ENCODE measurements around the gene RALY.

RALY gene

DNA sequence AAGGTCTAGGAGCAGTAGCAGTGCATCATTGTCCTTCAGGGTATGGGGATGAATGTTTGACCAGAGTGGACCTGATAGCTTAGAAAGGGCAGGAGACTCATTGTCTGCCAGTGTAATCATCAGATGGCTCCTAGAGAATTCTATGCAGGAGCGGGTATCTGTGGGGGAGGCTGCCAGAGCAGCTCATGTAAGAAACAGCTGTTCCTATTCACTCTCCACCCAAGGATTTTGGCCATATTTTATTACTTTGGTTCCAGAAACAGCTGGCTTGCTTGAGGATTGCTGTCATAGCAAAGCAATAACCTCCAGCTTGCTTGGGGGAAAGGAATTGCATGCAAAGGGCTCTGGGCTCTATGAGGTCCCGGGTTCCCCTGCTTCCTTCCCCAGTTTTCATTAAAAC is 44.1 kb downstream of the RALY start:
- H3K4me1 ChIP-seq (ENCODE audit: control insufficient read depth in 1 of 2, insufficient read depth in 2 of 2, low read length in 2 of 2), result peaks cover 0 to 4% of the 10 kb centered on the region in 2 experiments
- no peak overlapping the region for H3K27ac ChIP-seq (ENCODE audit: low read depth, low read length)
- H3K4me2 ChIP-seq (ENCODE audit: low read length), result no peak overlapping the region
- no peak overlapping the region for H3K18ac ChIP-seq (ENCODE audit: low read length)
- peaks cover 3% of the 10 kb centered on the region for H3K79me2 ChIP-seq (ENCODE audit: control insufficient read depth, insufficient read depth, low read length, poor library complexity)
- no peak overlapping the region for H3K4me3 ChIP-seq (ENCODE audit: low read depth, low read length)
- no peak overlapping the region for H4K12ac ChIP-seq (ENCODE audit: low read depth, low read length)
- no peaks in the 10 kb centered on the region for H3K79me1 ChIP-seq (ENCODE audit: low read length)
- no peak overlapping the region for H2AFZ ChIP-seq (ENCODE audit: insufficient read depth, low read length, poor library complexity)
- no peak overlapping the region for H3K23ac ChIP-seq (ENCODE audit: low read length)
- no peak overlapping the region for H2AK5ac ChIP-seq (ENCODE audit: low read length)
- H3K27me3 ChIP-seq (ENCODE audit: insufficient read depth, low read length), result no peaks in the 10 kb centered on the region
- H3K4ac ChIP-seq (ENCODE audit: low read depth, low read length), result peak overlapping the region; percentile 47
- H3K36me3 ChIP-seq (ENCODE audit: control insufficient read depth in 1 of 2, insufficient read depth in 2 of 2, low read length in 2 of 2), result peaks cover 4 to 14% of the 10 kb centered on the region in 2 experiments
- H2BK12ac ChIP-seq (ENCODE audit: low read length), result no peak overlapping the region
- H3K14ac ChIP-seq (ENCODE audit: low read length), result no peak overlapping the region
- H2BK120ac ChIP-seq (ENCODE audit: insufficient read depth, low read length, poor library complexity), result no peak overlapping the region
- H3K9me3 ChIP-seq (ENCODE audit: insufficient read depth, low read depth, low read length), result no peaks in the 10 kb centered on the region
- H2BK5ac ChIP-seq (ENCODE audit: low read depth, low read length, poor library complexity), result no peak overlapping the region
- no CpG with 5 or more reads among the region's 2 CpGs for WGBS (ENCODE audit: extremely low coverage, insufficient coverage, insufficient read length)
- no peak for DNase-seq
- H4K91ac ChIP-seq (ENCODE audit: low read depth, low read length), result no peak overlapping the region
- no peak overlapping the region for H3K9ac ChIP-seq (ENCODE audit: low read length)
- H4K8ac ChIP-seq (ENCODE audit: low read depth, low read length), result no peak overlapping the region

DNA sequence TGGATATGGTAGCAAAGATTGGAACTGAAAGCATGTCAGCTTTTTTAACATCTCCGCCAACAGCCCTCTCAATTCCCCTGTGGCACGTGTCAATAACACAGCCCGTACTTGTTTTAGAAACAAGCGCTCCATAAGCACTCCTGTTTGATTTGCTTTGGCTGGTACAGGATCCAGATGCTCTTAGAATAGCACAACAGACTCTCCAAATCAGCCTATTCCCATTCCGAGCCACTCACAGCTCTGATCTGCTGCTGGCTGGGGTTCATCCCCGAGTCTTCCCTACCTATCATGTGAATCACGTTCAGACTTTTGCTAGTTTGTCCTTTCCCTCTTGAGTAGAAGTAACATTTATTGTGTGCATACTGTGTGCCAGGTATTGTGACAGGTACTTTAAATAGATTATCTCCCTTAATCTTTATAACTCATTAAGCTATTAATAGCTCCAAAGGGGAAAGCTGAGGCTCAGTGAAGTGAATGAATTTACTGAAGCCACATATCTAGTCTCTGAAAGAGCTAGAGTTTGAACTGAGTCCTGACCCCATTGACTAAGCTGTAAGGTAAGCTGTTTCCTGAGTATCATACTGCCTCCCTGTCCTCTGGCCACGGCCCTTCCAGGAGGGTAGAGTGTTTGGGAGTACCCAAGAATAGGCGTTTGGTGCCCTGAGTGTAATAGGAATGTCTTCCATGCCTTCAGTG is 46.7 kb downstream of the RALY start:
- Histone ChIP-seq H4K12ac (ENCODE audit: low read depth, low read length) (no peak overlapping the region), H3K4me3 (ENCODE audit: low read depth, low read length) (no peak overlapping the region)

DNA sequence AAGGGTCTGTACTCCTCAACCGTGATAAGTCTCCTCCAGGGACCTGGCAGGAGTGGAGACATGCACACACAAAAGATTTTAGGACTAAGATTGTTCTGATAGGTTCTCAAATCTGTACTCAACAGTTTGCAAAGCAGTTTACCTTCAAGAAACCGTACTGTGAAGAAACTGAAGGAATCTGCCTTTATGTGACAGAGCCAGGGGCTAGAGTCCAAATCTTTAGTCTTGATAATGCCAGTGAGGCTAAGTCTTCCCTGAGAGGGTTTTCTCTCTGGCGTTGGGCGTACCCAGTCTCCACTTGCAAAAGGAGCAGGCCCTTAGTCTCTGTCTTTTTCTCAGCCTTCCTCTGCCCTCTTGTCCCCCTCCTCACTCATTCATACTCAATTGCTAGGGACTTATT is 47.5 kb downstream of the RALY start:
- Histone ChIP-seq H3K9me3 (ENCODE audit: insufficient read depth, low read depth, low read length) (no peaks in the 10 kb centered on the region), H3K36me3 (ENCODE audit: control insufficient read depth in 1 of 2, insufficient read depth in 2 of 2, low read length in 2 of 2) (peaks cover 1 to 2% of the 10 kb centered on the region in 2 experiments), H2BK12ac (ENCODE audit: low read length) (no peak overlapping the region), H3K79me1 (ENCODE audit: low read length) (no peaks in the 10 kb centered on the region), H3K4me2 (ENCODE audit: low read length) (no peak overlapping the region), H2BK120ac (ENCODE audit: insufficient read depth, low read length, poor library complexity) (no peak overlapping the region), H3K27me3 (ENCODE audit: insufficient read depth, low read length) (no peaks in the 10 kb centered on the region), H3K4me3 (ENCODE audit: low read depth, low read length) (no peak overlapping the region), H3K27ac (ENCODE audit: low read depth, low read length) (no peak overlapping the region), H4K8ac (ENCODE audit: low read depth, low read length) (no peak overlapping the region), H2AFZ (ENCODE audit: insufficient read depth, low read length, poor library complexity) (no peak overlapping the region), H3K79me2 (ENCODE audit: control insufficient read depth, insufficient read depth, low read length, poor library complexity) (peaks cover 3% of the 10 kb centered on the region), H3K23ac (ENCODE audit: low read length) (no peak overlapping the region), H3K18ac (ENCODE audit: low read length) (no peak overlapping the region), H4K91ac (ENCODE audit: low read depth, low read length) (no peak overlapping the region), H4K12ac (ENCODE audit: low read depth, low read length) (no peak overlapping the region), H2AK5ac (ENCODE audit: low read length) (no peak overlapping the region), H2BK5ac (ENCODE audit: low read depth, low read length, poor library complexity) (no peak overlapping the region), H3K14ac (ENCODE audit: low read length) (no peak overlapping the region), H3K9ac (ENCODE audit: low read length) (no peak overlapping the region), H3K4me1 (ENCODE audit: control insufficient read depth in 1 of 2, insufficient read depth in 2 of 2, low read length in 2 of 2) (peaks cover 0 to 4% of the 10 kb centered on the region in 2 experiments), H3K4ac (ENCODE audit: low read depth, low read length) (no peak overlapping the region)
- WGBS (ENCODE audit: extremely low coverage, insufficient coverage, insufficient read length), result no CpG with 5 or more reads among the region's 4 CpGs
- no peak for DNase-seq

More for the DNA sequence above, 46.7 kb downstream of the RALY start:
- DNase-seq, result no peak
- Histone ChIP-seq H3K18ac (ENCODE audit: low read length) (no peak overlapping the region), H3K14ac (ENCODE audit: low read length) (no peak overlapping the region), H3K4me2 (ENCODE audit: low read length) (no peak overlapping the region), H3K79me2 (ENCODE audit: control insufficient read depth, insufficient read depth, low read length, poor library complexity) (peaks cover 3% of the 10 kb centered on the region), H3K27me3 (ENCODE audit: insufficient read depth, low read length) (no peaks in the 10 kb centered on the region), H2AK5ac (ENCODE audit: low read length) (no peak overlapping the region), H4K8ac (ENCODE audit: low read depth, low read length) (no peak overlapping the region), H3K79me1 (ENCODE audit: low read length) (no peaks in the 10 kb centered on the region), H3K23ac (ENCODE audit: low read length) (no peak overlapping the region), H4K91ac (ENCODE audit: low read depth, low read length) (no peak overlapping the region), H2BK12ac (ENCODE audit: low read length) (no peak overlapping the region), H3K36me3 (ENCODE audit: control insufficient read depth in 1 of 2, insufficient read depth in 2 of 2, low read length in 2 of 2) (peaks cover 1 to 2% of the 10 kb centered on the region in 2 experiments), H2AFZ (ENCODE audit: insufficient read depth, low read length, poor library complexity) (no peak overlapping the region), H3K9me3 (ENCODE audit: insufficient read depth, low read depth, low read length) (no peaks in the 10 kb centered on the region), H3K27ac (ENCODE audit: low read depth, low read length) (no peak overlapping the region), H3K4ac (ENCODE audit: low read depth, low read length) (no peak overlapping the region), H2BK5ac (ENCODE audit: low read depth, low read length, poor library complexity) (no peak overlapping the region), H3K4me1 (ENCODE audit: control insufficient read depth in 1 of 2, insufficient read depth in 2 of 2, low read length in 2 of 2) (peaks cover 0 to 4% of the 10 kb centered on the region in 2 experiments), H2BK120ac (ENCODE audit: insufficient read depth, low read length, poor library complexity) (no peak overlapping the region), H3K9ac (ENCODE audit: low read length) (no peak overlapping the region)
- WGBS (ENCODE audit: extremely low coverage, insufficient coverage, insufficient read length), result no CpG with 5 or more reads among the region's 9 CpGs

DNA sequence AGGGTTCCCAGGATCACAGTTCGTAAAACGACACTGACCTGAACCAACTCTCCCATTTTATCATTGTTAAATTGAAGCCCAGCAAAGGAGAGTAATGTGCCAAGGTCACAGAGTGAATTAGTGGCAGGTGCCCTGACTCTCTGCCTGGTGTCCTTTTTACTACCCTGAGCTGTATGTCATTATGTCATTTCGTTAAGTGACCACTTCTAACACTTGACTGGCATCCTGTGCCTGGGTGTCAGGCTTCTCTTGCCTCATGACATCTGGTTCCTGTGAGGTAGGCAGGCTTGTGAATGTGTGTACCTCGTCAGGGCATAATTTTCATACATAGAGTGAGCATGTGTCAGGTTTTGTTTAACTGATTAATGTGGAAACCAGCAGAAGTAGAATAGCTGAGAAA is 48.6 kb downstream of the RALY start:
- Histone ChIP-seq H3K9ac (ENCODE audit: low read length) (no peak overlapping the region), H3K14ac (ENCODE audit: low read length) (no peak overlapping the region), H2AK5ac (ENCODE audit: low read length) (no peak overlapping the region), H3K27me3 (ENCODE audit: insufficient read depth, low read length) (no peaks in the 10 kb centered on the region), H3K4ac (ENCODE audit: low read depth, low read length) (no peak overlapping the region), H3K79me2 (ENCODE audit: control insufficient read depth, insufficient read depth, low read length, poor library complexity) (peaks cover 3% of the 10 kb centered on the region), H3K4me1 (ENCODE audit: control insufficient read depth in 1 of 2, insufficient read depth in 2 of 2, low read length in 2 of 2) (peaks cover 0 to under 1% of the 10 kb centered on the region in 2 experiments), H3K36me3 (ENCODE audit: control insufficient read depth in 1 of 2, insufficient read depth in 2 of 2, low read length in 2 of 2) (peaks cover 1 to 2% of the 10 kb centered on the region in 2 experiments), H4K91ac (ENCODE audit: low read depth, low read length) (no peak overlapping the region), H3K9me3 (ENCODE audit: insufficient read depth, low read depth, low read length) (no peaks in the 10 kb centered on the region), H4K8ac (ENCODE audit: low read depth, low read length) (no peak overlapping the region), H3K18ac (ENCODE audit: low read length) (no peak overlapping the region), H3K27ac (ENCODE audit: low read depth, low read length) (no peak overlapping the region), H3K4me2 (ENCODE audit: low read length) (no peak overlapping the region), H2BK12ac (ENCODE audit: low read length) (no peak overlapping the region), H2BK5ac (ENCODE audit: low read depth, low read length, poor library complexity) (no peak overlapping the region), H3K79me1 (ENCODE audit: low read length) (no peaks in the 10 kb centered on the region), H3K23ac (ENCODE audit: low read length) (no peak overlapping the region), H4K12ac (ENCODE audit: low read depth, low read length) (no peak overlapping the region), H2AFZ (ENCODE audit: insufficient read depth, low read length, poor library complexity) (no peak overlapping the region), H2BK120ac (ENCODE audit: insufficient read depth, low read length, poor library complexity) (no peak overlapping the region), H3K4me3 (ENCODE audit: low read depth, low read length) (no peak overlapping the region)
- DNase-seq, result no peak
- WGBS (ENCODE audit: extremely low coverage, insufficient coverage, insufficient read length), result no CpG with 5 or more reads among the region's 4 CpGs

Data from trophoblast cell (in vitro differentiated cells and primary cell).